Stimulated activated CD8-positive, alpha-beta memory T cell treated with anti-CD3 and anti-CD28 coated beads, Interleukin-4, amount 100 ng/mL, for 4 hours (primary cell): ENCODE measurements around the gene DSP.

Experiments
- DNase-seq, 2 donors: peaks; one replicate each; pipeline ENCODE4 v3.0.0-alpha.2; 2020; ENCODE audit warnings: low read depth in 2 of 2, low spot score in 1 of 2

Gene DSP

GRCh38 chr6:7590918-7591302 is 49.4 kb downstream of the DSP start:
- DNase-seq = no peak

GRCh38 chr6:7591770-7592169 is 50.3 kb downstream of the DSP start:
- no peak for DNase-seq

- no peak for DNase-seq
These were observed 51.8 kb downstream of the DSP start for GRCh38 chr6:7593229-7593628.

GRCh38 chr6:7594579-7595125 is 53.2 kb downstream of the DSP start:
- no peak for DNase-seq

GRCh38 chr6:7604003-7604402 is 62.5 kb downstream of the DSP start:
- no peak for DNase-seq

- DNase-seq = no peak
These were observed 63.0 kb downstream of the DSP start for GRCh38 chr6:7604506-7604905.

- DNase-seq = no peak
These were observed 74.3 kb downstream of the DSP start for GRCh38 chr6:7615611-7616383.

- DNase-seq = no peak
These were observed 76.6 kb downstream of the DSP start for GRCh38 chr6:7617801-7618764.

GRCh38 chr6:7621761-7622160 is 80.3 kb downstream of the DSP start:
- DNase-seq = no peak

- no peak for DNase-seq
These were observed 83.6 kb downstream of the DSP start for GRCh38 chr6:7624796-7625710.

GRCh38 chr6:7628479-7628878 is 87.0 kb downstream of the DSP start:
- DNase-seq = no peak

- DNase-seq = no peak
These were observed 87.4 kb downstream of the DSP start for GRCh38 chr6:7628909-7629308.

- no peak for DNase-seq
These were observed 87.8 kb downstream of the DSP start for GRCh38 chr6:7629321-7629720.

GRCh38 chr6:7630792-7631191 is 89.3 kb downstream of the DSP start:
- DNase-seq = no peak

- DNase-seq = no peak
These were observed 90.0 kb downstream of the DSP start for GRCh38 chr6:7631466-7631865.

GRCh38 chr6:7632501-7633290 is 91.2 kb downstream of the DSP start:
- no peak for DNase-seq

GRCh38 chr6:7633361-7633760 is 91.9 kb downstream of the DSP start:
- DNase-seq = no peak

GRCh38 chr6:7636151-7636550 is 94.7 kb downstream of the DSP start:
- no peak for DNase-seq
